ENCODE data around the gene CDH4. TPM values are rescaled to one million over a fixed set of nuclear protein-coding genes. Genes with fewer than 3 reads are reported as not detected.

The CDH4 gene
- total RNA-seq, 2 experiments from 2014 or later, result 0.06 to 0.08 TPM

DNA sequence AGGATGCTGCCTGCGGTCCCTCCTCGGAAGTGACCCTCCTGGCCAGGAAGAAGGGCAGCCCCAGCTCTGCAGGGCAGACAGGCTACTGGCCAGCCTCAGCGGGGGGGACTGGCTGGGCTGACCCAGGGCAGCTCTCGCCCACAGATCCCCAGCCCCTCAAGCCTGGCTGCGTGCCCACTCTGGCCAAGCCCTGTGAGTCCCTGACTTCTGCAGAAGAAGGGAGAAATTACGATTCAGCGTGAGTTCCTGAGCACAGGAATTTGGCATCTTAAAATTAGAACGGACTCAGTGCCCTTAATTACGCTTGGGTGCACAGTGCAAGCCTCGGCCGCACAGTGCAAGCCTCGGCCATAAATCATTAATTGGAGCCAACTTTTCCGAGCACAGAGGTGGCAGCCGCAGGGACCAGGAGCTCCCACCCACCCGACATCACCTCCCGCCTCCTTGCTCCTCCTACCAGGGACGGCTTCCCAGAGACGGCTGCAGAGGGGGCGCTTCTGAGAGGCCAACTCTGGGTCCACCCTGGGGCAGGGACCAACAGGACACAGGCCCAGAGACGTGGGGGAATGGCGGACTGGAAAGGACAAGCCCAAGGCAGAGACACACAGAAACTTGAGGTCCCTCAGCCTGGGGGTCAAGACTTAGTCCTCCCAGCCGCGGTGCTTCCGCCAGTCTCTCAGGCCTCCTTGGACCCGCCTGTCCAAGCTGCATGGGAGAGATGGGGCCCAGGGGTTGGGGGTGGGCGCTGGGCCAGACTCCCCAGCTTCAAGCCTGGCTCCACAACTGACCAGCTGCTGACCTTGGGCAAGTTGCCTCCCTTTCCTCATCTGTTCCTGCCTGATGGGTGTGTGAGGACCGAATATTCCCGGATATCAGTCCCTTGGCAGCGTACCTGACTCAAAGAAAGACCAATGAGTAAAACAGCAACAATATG, 648.2 kb downstream of the CDH4 start:
- no peaks in the 10 kb centered on the region for H3K9me3 Mint-ChIP-seq
- H3K27me3 Mint-ChIP-seq, result no peaks in the 10 kb centered on the region
- no peak overlapping the region for H3K27ac Mint-ChIP-seq
- no peak for DNase-seq
- H3K36me3 Mint-ChIP-seq, result no peaks in the 10 kb centered on the region
- H3K4me1 Mint-ChIP-seq, result no peaks in the 10 kb centered on the region
- no peak overlapping the region for H3K4me3 Mint-ChIP-seq

DNA sequence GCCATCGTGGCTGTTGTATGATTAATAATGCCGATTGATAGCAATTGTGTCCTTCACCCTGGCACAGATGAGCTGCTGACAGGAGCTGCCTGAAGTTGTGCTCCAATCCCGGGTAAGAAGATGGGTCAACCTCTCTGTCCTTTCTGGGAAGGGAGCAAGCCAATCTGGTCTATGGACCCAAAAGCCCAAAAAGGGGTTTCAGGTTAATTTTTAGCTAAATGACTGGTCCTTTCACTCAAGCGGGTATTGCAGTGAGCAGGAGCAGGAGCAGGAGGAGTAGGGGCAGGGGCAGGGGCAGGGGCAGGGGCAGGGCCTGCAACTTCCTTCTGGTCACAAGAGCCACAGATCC, 648.9 kb downstream of the CDH4 start:
- no peak overlapping the region for H3K27ac Mint-ChIP-seq
- no peaks in the 10 kb centered on the region for H3K36me3 Mint-ChIP-seq
- no peak overlapping the region for H3K4me3 Mint-ChIP-seq

DNA sequence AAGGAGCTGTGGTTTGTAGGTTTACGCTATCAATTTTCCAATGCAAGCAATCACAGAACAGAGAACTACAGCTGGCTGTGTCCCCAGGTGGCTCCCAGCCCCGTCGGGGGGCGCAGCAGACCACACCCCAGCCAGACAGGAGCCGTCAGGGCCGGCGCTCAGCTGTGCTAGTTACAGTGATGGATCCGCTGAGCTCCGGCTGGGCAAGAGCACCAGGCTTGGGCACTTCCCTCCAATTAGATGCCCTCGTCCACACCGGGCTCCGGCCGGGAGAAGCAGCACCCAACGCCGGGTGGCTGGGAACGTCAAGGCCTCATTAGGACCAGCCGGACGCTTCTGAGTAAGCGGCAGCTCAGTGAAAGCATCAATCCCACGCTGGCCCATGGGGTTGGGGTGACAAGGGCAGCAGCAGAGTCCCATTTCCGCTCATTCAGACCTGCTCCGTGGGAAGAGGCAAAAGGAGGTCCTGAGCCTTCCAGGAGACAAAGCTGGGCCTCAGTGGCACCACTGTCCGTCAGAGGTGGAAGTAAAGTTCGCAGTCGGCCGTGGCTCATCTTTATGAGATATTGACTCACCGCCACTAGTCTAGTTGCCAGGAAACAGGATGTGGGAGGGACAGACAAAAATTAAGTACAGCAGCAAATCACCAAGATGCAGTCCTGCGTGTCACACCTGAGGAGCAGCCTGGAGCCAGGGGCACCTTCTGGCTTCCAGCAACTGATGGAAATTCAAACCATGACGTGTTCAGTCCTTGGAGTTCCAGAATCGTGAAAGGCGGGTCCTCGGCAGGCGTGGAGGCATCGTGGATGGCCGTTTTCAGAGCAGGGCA, 649.5 kb downstream of the CDH4 start:
- Mint-ChIP-seq H3K4me1 (no peaks in the 10 kb centered on the region), H3K36me3 (no peaks in the 10 kb centered on the region), H3K4me3 (no peak overlapping the region), H3K27ac (no peak overlapping the region), H3K27me3 (no peaks in the 10 kb centered on the region), H3K9me3 (no peaks in the 10 kb centered on the region)
- DNase-seq, result no peak

More for the DNA sequence above, 648.9 kb downstream of the CDH4 start:
- Mint-ChIP-seq H3K4me1 (no peaks in the 10 kb centered on the region), H3K9me3 (no peaks in the 10 kb centered on the region), H3K27me3 (no peaks in the 10 kb centered on the region)
- no peak for DNase-seq

DNA sequence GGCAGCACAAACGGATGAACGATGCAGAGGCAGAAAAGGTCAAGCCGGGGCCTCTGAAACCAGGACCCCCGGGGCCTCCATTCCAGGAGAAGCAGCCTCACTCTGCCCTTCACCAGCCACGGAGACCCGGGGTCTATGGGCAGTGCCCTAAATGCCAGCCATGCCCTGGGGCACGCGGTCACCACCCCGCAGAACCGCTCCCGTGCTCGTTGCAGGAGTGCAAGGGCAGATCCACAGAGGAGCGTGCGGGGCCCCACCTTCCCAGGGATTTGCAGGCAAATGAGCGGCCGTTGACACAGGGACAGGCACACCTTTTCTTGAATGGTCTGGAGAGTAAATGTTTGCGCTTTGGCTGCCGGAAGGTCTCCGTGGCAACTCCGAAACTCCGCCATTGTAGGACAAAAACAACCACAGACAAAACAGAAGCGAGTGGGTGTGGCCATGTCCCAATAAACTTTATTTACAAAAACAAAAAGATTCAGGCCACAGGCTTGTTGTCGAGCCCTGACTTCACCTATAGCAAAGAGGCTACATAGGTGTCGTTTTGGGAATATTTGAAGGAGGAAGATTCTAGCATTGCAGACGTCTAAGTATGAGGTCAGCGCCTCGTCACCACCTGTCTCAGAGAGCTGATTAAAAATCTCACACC, 650.3 kb downstream of the CDH4 start:
- H3K27ac Mint-ChIP-seq, result no peak overlapping the region
- no peak for DNase-seq
- H3K27me3 Mint-ChIP-seq, result no peaks in the 10 kb centered on the region
- H3K4me1 Mint-ChIP-seq, result no peaks in the 10 kb centered on the region
- no peaks in the 10 kb centered on the region for H3K36me3 Mint-ChIP-seq
- H3K4me3 Mint-ChIP-seq, result no peak overlapping the region
- H3K9me3 Mint-ChIP-seq, result no peaks in the 10 kb centered on the region

DNA sequence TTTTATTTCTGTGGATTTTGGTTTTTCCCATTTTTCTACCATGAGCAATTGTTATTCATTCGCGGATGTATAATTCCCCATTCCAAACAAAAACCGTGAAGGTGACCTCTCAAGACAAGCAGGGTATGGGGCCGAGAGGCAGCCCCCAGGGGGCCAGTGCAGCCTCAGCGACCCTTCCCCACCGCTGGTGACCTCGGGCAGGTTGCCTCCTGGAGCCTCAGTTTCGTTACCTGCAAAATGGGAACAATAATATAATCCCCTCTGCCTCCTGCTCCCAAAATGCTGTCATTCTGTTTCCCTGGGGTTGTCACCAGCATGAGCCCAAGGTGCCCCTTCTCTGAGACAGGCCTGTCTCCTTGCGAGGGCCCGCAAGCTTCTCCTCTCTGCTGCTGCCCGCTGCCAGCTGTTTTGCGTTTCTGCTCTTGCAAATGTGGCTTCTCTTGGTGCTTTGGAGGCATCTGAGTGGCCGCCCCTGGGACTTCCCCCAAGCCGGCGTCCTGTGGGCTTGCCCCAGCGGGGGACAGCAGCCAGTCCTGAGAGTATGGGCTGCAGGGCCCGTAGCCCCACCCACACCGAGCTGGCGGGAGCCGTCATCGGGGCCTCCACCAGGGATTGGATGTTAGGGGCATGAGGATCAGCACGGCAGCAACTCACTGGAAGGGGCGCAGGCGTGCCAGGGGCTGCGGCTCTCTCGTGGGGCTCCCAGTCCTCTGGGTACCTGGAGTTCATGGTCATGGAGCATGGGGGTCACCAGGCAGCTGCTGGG, 651.7 kb downstream of the CDH4 start:
- DNase-seq, result no peak
- Mint-ChIP-seq H3K4me1 (no peaks in the 10 kb centered on the region), H3K27me3 (no peaks in the 10 kb centered on the region), H3K36me3 (no peaks in the 10 kb centered on the region), H3K27ac (no peak overlapping the region), H3K9me3 (no peaks in the 10 kb centered on the region), H3K4me3 (no peak overlapping the region)

DNA sequence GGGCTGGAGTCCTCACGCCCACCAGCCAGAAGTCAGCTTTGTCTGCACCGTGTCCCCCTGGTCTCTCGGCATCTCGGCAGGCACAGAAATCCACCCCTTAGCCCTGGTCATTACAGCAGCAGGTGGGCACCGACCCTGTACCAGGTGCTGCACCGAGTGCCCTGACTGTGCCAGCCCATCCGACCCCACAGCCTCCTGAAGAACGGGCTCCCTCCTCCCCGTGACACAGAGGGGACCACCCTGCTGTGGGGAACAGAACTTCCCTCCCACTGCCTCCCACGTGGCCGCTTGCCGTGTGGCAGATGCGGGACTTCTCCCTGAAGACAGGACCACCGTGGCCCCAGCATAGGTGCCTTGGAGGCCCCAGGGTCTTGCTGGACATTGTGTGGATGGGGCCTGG, 652.4 kb downstream of the CDH4 start:
- H3K27me3 Mint-ChIP-seq, result no peaks in the 10 kb centered on the region
- H3K27ac Mint-ChIP-seq, result no peak overlapping the region
- no peaks in the 10 kb centered on the region for H3K9me3 Mint-ChIP-seq
- no peaks in the 10 kb centered on the region for H3K36me3 Mint-ChIP-seq
- H3K4me3 Mint-ChIP-seq, result no peak overlapping the region
- no peaks in the 10 kb centered on the region for H3K4me1 Mint-ChIP-seq
- no peak for DNase-seq

DNA sequence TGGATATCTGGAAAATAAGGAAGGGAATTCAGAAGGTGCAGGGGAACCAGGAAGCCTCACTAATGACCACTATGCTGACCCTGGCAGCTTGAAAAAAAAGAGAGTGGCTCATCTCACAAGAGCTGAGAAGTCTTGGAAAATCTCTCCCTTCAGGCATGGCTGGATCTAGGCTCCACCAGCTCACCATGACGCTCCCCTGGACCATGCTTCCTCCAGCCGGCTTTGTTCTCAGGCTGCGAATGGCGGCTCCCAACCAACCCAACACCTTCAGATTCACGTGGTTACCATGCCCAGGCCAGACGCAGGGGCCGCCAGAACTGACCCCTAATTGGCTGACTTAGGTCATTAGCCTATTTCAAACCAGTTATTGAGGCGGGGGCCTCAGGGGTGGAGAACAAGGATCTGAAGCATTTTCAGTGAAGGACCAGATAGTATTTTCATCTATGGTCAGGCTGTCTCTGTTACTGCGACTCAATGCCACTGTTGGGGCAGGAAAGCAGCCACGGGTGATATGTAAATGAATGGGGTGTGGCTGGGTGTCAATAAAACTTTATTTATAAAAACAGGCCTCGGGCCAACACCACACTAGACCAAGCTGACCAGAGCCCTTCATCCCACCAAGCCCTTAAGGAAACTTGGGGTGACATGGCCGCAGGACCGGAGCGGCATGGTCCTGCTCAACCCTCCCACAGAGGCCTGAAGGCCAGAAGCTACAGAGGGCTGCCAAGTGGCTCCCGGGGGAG, 653.9 kb downstream of the CDH4 start:
- Mint-ChIP-seq H3K27ac (no peak overlapping the region), H3K27me3 (no peaks in the 10 kb centered on the region), H3K4me1 (no peaks in the 10 kb centered on the region), H3K4me3 (no peak overlapping the region), H3K36me3 (no peaks in the 10 kb centered on the region), H3K9me3 (no peaks in the 10 kb centered on the region)
- DNase-seq, result no peak

DNA sequence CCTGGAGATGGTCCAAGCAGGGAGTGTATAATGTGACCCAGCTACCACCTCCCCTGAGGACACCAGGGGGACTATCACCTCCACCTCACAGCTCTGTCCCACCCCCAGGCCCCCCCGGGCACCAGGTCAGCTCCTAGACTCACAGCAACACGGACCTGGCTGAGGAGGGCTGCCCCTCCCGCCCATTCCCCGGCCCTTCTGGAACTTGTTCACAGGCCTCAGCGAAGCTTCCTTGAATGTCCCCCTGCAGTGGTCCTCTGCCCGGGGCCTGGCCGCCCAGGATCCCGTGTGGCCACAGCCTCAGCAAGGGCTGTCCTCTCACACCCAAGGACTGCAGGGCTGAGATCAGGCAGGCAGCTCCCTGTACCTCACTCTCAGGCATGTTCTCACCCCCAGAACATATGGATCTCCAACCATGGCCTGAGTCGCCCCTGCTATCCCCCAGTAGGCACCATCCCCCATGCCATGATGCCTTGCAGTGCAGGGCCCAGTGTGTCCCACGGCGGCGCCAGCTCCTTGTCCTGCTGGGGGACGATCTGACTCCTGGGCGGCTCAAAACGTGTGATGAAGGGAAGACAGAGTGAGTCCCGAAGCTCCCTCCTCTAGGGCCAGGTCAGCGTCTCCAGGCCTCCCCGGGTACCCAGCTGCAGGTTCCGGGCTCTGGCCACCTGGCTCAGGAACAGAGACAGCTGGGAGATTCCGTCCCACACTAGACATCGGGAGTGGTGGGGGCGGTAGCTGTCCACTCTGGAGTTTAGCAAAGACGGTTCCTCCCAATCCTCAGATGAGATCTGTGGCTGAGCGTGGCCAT, 655.2 kb downstream of the CDH4 start:
- DNase-seq, result no peak
- peaks cover 1% of the 10 kb centered on the region for H3K4me1 Mint-ChIP-seq
- no peaks in the 10 kb centered on the region for H3K27me3 Mint-ChIP-seq
- H3K27ac Mint-ChIP-seq, result no peak overlapping the region
- H3K36me3 Mint-ChIP-seq, result no peaks in the 10 kb centered on the region
- no peak overlapping the region for H3K4me3 Mint-ChIP-seq
- H3K9me3 Mint-ChIP-seq, result no peaks in the 10 kb centered on the region

DNA sequence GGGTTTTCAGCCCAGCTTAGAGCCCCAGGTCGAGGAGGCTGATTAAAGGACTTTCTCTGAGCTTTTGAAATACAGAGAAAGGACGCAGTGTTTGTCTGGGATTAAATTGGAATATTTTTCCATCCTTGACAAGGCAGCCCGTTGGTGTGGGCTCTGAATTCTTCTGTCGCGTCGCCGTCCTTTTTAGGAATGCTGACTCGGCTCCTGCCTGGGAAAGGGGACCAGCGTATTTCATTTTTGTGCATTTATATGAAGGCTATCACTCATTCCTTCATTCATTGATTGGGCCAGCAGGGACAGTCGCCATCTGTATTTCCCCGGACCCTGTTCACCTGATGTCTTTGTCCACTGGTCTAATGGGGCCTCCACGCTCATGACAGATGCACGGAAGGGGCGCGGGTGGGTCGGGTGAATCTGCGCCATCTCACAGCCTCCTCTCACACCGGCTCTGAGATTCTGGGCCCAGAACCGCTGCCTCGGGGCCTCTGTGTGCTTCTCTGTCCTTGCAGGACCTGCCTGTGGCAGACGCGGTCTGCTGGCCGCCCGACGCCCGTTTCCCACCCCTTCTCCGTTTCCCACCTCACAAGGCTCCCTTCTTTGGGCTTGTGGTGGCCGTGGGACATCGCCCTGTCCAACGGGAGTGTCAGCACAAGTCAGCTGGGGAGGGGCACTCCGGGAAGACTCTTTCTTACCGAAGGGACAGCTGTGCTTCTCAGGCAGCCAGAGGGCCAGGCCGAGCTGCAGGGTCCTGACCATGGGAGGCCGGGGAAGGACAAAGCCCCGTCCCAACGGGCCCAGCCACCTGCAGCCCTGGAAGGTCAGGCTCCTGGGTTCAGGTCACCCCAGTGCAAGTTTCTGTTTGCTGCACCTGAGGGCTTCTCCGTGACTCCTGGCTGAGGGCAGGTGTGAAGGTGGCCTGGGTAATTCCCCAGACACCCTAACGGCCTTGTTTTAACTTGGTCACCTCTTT, 656.3 kb downstream of the CDH4 start:
- H3K27ac Mint-ChIP-seq, result no peak overlapping the region
- H3K36me3 Mint-ChIP-seq, result no peaks in the 10 kb centered on the region
- DNase-seq, result no peak
- peaks cover 6% of the 10 kb centered on the region for H3K4me1 Mint-ChIP-seq
- H3K27me3 Mint-ChIP-seq, result no peaks in the 10 kb centered on the region
- no peaks in the 10 kb centered on the region for H3K9me3 Mint-ChIP-seq
- no peak overlapping the region for H3K4me3 Mint-ChIP-seq

DNA sequence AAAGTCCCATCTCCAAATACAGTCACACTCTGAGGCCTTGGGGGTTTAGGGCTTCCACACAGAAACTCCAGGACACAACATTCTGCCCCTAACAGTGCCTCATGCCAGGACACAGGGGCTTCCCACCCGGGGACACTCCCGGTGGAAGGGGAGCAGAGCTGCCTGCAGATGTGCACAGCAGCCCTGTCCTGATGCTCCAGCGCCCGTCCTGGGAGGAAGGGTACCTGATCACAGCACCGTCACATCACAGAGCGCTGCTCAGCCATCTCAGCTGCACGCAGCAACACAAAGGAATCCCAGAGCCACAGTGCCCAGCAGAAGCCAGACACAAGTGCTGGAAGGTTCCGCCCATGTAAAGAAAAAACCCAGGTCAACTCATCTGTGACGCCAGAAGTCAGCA, 657.0 kb downstream of the CDH4 start:
- Mint-ChIP-seq H3K36me3 (no peaks in the 10 kb centered on the region), H3K4me1 (peaks cover 6% of the 10 kb centered on the region), H3K27ac (no peak overlapping the region)

DNA sequence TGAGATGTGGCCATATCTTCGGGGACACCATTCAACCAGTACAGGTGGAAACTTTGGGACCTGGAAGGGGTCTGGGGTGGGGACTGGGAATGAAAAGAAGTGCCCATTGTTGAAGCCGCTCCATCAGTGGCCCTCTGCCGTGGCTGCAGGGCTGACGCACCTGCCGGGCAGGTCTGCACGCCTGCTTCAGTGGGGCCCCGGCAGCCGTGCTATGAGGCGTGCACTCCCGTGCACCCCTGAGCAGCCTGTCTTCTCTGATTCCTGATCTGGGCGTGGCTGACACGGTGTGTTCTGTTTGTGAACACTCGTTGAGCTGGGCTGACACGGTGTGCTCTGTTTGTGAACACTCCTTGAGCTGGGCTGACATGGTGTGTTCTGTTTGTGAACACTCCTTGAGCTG, 657.8 kb downstream of the CDH4 start:
- Mint-ChIP-seq H3K27ac (no peak overlapping the region), H3K4me1 (peaks cover 6% of the 10 kb centered on the region), H3K9me3 (no peaks in the 10 kb centered on the region), H3K36me3 (no peaks in the 10 kb centered on the region), H3K4me3 (no peak overlapping the region), H3K27me3 (no peaks in the 10 kb centered on the region)
- DNase-seq, result no peak

More for the DNA sequence above, 657.0 kb downstream of the CDH4 start:
- H3K27me3 Mint-ChIP-seq, result no peaks in the 10 kb centered on the region
- no peak overlapping the region for H3K4me3 Mint-ChIP-seq
- H3K9me3 Mint-ChIP-seq, result no peaks in the 10 kb centered on the region
- DNase-seq, result no peak

DNA sequence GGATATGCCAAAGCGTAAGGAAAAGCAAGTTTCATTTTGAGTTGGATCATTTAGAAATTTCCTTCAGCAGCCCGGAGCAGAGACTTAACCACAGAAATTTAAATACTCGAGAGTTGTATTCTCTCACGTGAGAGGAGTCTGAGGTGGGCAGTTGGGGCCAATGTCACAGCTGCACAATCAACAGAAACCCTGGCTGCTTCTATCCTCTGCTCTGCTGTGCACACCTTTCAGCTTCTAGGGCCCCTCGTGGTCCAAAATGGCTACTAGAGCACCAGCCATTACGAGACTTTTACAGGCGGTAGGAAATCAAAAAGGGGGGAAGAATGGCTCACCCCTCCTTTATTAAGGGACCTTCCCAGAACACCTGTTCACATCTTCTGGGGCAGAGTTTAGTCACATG, 659.8 kb downstream of the CDH4 start:
- Mint-ChIP-seq H3K4me1 (peaks cover 6% of the 10 kb centered on the region), H3K36me3 (no peaks in the 10 kb centered on the region), H3K27ac (no peak overlapping the region), H3K27me3 (no peaks in the 10 kb centered on the region), H3K9me3 (no peaks in the 10 kb centered on the region), H3K4me3 (no peak overlapping the region)
- no peak for DNase-seq

All from activated naive CD8-positive, alpha-beta T cell treated with anti-CD3 and anti-CD28 coated beads for 36 hours (primary cell).